Activated CD4-positive, alpha-beta memory T cell treated with anti-CD3 and anti-CD28 coated beads, Interleukin-2, amount 10 ng/mL, durations not matched to agents 7 days and 5 days (primary cell): ENCODE data around the gene F7. TPM values are rescaled to one million over a fixed set of nuclear protein-coding genes. Genes with fewer than 3 reads are reported as not detected.
"Not testable (repeated sequence)": the region's sequence is repeated elsewhere in the genome, so short reads cannot be mapped to it uniquely, and the experiment has no call there.

Source experiments
- CTCF ChIA-PET: fragments of 350-600 bp; sonication (Branson Sonifier 250); formaldehyde crosslinking; loops from one replicate; lab custom pipeline; 2021; ENCODE audit warnings: antibody characterized with exemption, inconsistent platforms; lab: Charles Lee
- POLR2A ChIA-PET: fragments of 350-600 bp; sonication (Branson Sonifier 250); formaldehyde crosslinking; loops from one replicate; lab custom pipeline; 2021; ENCODE audit warnings: antibody characterized with exemption; lab: Charles Lee
- DNase-seq: peaks from one replicate; pipeline ENCODE4 v3.0.0-alpha.2; 2020
- H3K27ac Mint-ChIP-seq: one replicate; pipeline ENCODE4 v1.8.0; 2021; ENCODE audit warnings: mild to moderate bottlenecking, mixed read lengths
- H3K27me3 Mint-ChIP-seq: one replicate; pipeline ENCODE4 v1.8.0; 2021; ENCODE audit warnings: mixed read lengths
- H3K36me3 Mint-ChIP-seq: one replicate; pipeline ENCODE4 v1.8.0; 2021; ENCODE audit warnings: low read depth, mixed read lengths
- H3K4me1 Mint-ChIP-seq: one replicate; pipeline ENCODE4 v1.8.0; 2021; ENCODE audit warnings: mixed read lengths
- H3K4me3 Mint-ChIP-seq: one replicate; pipeline ENCODE4 v1.8.0; 2021; ENCODE audit warnings: mild to moderate bottlenecking, mixed read lengths
- H3K9me3 Mint-ChIP-seq: one replicate; pipeline ENCODE4 v1.8.0; 2021; ENCODE audit warnings: mixed read lengths
- total RNA-seq, 2 experiments: library from RNA; stranded (reverse); gene quantifications; one replicate each; pipeline ENCODE4 v1.2.3, GENCODE V29; 2021

The F7 gene
- total RNA-seq, 2 experiments from 2014 or later = not detected

DNA sequence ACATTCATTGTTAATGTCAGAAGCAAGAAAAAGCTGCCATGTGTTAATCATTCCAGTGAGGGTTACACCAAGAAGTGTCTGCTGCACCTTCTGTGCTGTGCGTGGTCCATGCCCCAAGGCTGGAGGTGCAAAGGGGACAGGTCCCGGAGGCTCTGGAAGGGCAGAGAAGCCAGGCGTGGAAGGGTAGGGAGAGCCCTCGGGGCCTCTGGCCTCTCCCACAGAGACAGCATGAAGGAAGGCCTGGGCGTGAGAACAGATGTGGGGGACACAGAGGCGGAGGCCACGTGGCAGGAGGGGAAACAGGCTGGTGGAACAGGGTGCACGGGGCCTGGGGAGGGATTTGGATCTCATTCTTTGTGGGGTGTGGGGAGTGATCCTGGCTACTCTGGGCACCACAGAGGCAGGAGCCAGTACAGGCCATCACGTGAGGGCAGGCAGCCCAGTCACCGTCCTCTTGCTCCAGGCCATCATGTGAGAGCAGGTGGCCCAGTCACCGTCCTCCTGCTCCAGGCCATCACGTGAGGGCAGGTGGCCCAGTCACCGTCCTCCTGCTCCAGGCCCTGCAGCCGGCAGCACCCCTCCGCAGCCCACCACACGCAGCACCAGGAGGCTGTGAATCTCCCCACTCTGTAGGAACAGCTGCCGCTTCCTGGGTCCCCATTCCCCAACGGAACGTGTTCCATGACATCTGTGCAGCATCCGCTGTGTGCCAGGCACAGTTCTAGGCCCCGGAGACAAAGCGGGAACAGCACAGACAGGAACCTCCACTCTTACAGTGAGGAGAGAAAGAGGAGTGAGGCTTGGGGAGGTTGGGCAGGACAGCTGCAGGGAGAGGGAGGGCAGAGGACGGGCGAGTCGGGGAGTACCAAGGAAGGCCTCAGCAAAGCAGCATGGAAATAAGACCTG is 10.2 kb upstream of the F7 start:
- H3K4me1 Mint-ChIP-seq = no peaks in the 10 kb centered on the region
- no peak overlapping the region for H3K27ac Mint-ChIP-seq
- H3K4me3 Mint-ChIP-seq = no peak overlapping the region
- ChIA-PET CTCF (no interaction called here), POLR2A (no interaction called here)
- H3K9me3 Mint-ChIP-seq = no peaks in the 10 kb centered on the region
- no peaks in the 10 kb centered on the region for H3K36me3 Mint-ChIP-seq
- DNase-seq = no peak
- no peaks in the 10 kb centered on the region for H3K27me3 Mint-ChIP-seq

DNA sequence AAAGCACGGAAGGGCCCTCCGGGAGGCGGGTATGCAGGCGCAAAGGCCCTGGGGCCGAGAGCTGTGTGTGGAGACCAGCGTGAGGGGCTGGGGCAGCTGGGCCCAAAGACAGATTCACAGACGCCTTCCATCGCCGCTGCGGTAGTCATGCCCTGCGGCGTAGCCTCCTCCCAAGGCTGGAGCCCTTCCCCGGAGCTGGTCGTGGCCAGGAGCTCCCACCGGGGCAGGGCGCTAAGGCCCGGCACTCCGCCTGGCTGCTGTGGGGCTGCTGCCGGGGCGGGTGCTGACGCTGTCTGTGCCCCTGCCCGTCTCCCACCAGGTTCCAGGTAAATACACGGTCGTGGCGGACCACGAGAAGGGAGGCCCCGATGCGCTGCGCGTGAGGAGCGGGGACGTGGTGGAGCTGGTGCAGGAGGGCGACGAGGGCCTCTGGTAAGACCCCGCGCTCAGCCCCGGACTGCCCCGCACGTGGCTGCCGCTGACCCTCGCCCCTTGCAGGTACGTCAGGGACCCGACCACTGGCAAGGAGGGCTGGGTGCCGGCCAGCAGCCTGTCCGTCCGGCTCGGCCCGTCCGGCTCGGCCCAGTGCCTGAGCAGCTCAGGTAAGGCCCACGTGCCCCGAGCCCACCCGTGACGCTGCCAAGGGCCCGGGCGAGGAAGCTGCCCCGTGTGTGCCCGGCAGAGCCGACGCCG is 9.4 kb upstream of the F7 start:
- H3K27ac Mint-ChIP-seq = no peak overlapping the region
- H3K4me1 Mint-ChIP-seq = no peaks in the 10 kb centered on the region
- no peak for DNase-seq
- H3K4me3 Mint-ChIP-seq = no peak overlapping the region
- no peaks in the 10 kb centered on the region for H3K27me3 Mint-ChIP-seq
- ChIA-PET CTCF (no interaction called here), POLR2A (no interaction called here)
- H3K36me3 Mint-ChIP-seq = no peaks in the 10 kb centered on the region
- H3K9me3 Mint-ChIP-seq = no peaks in the 10 kb centered on the region

DNA sequence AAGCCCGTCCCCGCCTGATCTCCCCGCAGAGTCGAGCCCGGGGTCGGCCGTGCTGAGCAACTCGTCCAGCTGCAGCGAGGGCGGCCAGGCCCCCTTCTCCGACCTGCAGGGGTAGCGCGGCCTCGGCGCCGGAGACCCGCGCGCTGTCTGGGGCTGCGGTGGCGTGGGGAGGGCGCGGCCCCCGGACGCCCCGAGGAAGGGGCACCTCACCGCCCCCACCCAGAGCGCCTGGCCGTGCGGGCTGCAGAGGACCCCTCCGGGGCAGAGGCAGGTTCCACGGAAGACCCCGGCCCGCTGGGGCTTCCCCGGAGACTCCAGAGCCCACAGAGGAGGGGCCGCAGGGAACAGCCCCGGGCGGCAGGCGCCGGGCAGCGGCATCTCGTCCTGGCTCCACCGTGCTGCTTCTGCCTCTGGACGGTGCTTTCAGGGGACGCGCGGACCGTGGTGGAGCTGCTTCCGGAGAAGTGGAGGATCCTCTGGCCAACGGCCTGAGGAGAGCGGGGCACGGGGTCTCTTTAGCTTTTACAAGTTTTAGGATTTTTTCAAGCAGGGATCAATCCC is 8.8 kb upstream of the F7 start:
- no peak overlapping the region for H3K27ac Mint-ChIP-seq
- no peaks in the 10 kb centered on the region for H3K4me1 Mint-ChIP-seq
- CTCF ChIA-PET = no interaction called here
- H3K4me3 Mint-ChIP-seq = no peak overlapping the region
- no peak for DNase-seq
- H3K36me3 Mint-ChIP-seq = no peaks in the 10 kb centered on the region
- no peaks in the 10 kb centered on the region for H3K27me3 Mint-ChIP-seq
- POLR2A ChIA-PET = no interaction called here
- H3K9me3 Mint-ChIP-seq = no peaks in the 10 kb centered on the region

DNA sequence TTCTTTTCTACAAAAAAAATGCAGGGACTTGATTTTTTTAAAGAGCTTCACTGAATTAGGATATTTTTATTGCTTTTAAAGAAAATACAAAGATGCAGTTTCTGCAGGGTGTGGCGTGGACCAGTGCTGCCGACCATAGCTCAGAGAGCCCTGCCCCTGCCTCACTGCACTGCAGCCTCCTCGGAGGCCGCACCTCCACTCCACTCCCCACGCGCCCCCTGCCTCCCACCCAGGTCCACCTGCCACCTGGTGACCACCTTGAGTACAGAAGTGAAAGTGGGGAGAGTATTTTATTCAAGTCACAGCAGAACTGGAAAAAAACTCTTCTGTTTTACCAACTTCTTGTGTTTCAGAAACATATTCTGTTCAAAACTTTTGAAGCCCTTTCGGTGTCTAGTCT is 7.9 kb upstream of the F7 start:
- H3K9me3 Mint-ChIP-seq = no peaks in the 10 kb centered on the region
- POLR2A ChIA-PET = no interaction called here
- no peak for DNase-seq
- no peak overlapping the region for H3K4me3 Mint-ChIP-seq
- CTCF ChIA-PET = no interaction called here
- H3K27me3 Mint-ChIP-seq = no peaks in the 10 kb centered on the region
- no peak overlapping the region for H3K27ac Mint-ChIP-seq
- H3K4me1 Mint-ChIP-seq = no peaks in the 10 kb centered on the region
- no peaks in the 10 kb centered on the region for H3K36me3 Mint-ChIP-seq

DNA sequence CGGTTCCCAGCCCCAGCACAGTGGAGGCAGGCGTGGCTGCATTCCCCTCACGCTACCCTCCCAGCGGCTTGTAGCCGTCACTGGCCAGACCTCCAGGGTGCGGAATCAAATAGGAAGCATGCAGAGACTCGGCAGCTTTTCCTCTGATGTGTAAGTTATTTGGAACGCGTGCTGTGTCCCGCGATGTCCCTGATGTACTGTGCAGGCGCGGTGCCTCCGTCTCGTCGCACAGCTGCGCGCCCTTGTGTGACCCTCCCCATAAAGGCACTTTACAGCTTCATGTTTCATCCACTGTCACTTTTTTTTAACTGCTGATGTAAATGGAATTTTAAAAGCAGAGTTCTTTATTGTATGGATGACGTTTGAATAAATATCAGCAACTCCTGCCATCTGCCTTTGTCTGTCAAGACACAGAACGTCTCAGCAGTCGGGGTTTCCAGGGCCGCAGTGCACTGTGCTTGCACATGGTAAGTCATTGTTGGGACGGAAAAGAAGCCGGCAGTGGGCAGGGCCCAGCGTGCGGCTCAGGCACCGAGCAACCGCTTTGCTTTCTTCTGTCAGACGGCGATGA is 7.3 kb upstream of the F7 start:
- Mint-ChIP-seq H3K4me3 (no peak overlapping the region), H3K4me1 (no peaks in the 10 kb centered on the region), H3K36me3 (no peaks in the 10 kb centered on the region), H3K9me3 (no peaks in the 10 kb centered on the region), H3K27me3 (no peaks in the 10 kb centered on the region), H3K27ac (no peak overlapping the region)
- POLR2A ChIA-PET = no interaction called here
- CTCF ChIA-PET = no interaction called here
- no peak for DNase-seq

DNA sequence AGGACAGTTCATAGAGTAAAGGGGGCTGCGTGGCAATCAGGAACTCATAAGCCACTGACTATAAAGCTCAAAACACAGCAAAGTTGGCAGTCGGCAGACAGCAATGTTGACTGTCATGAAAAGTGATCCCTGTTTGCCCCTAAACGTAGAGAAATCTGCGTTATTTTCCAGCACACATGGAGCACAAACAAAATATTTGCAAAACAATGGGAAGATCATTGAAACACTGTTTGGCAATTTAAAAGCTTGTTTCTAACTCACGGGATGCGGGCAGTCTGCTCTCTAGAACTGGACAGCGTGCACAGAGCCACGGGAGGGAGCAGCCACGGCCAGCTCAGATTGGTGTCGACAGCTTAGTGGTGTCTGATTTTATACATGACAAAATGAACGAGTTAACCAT is 6.4 kb upstream of the F7 start:
- CTCF ChIA-PET = no interaction called here

DNA sequence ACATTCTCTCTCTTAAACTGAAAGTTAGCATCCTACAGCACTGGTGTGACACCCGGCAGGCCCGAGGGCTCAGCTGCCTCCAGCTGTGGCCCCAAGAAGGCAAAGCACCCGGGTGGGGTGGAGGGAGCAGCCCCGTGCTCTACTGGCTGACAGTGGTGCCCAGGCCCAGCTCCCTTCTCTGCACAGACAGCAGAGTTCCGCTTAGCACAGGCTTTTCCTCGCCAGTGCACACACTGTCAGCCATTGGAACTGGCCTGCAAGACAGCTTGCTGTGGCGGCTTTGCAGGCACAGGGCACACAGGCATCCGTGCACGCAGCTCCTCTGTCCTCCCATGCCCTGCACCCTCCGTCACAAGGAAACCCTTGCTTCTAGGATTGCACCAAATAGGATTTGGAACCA is 3.3 kb upstream of the F7 start:
- H3K27ac Mint-ChIP-seq, H3K4me3 Mint-ChIP-seq, DNase-seq, H3K9me3 Mint-ChIP-seq, H3K4me1 Mint-ChIP-seq, H3K36me3 Mint-ChIP-seq, CTCF ChIA-PET, H3K27me3 Mint-ChIP-seq: not testable (repeated sequence)
- POLR2A ChIA-PET = interaction anchor here (0.7 kb wide), 1 partner anchor 106 kb away, joined by 3 read pairs; the partner anchor contains the start of gene PCID2

More for the DNA sequence above, 6.4 kb upstream of the F7 start:
- Mint-ChIP-seq H3K36me3 (no peaks in the 10 kb centered on the region), H3K27me3 (no peaks in the 10 kb centered on the region), H3K4me3 (no peak overlapping the region), H3K27ac (no peak overlapping the region), H3K9me3 (no peaks in the 10 kb centered on the region), H3K4me1 (no peaks in the 10 kb centered on the region)
- no peak for DNase-seq
- POLR2A ChIA-PET = no interaction called here

DNA sequence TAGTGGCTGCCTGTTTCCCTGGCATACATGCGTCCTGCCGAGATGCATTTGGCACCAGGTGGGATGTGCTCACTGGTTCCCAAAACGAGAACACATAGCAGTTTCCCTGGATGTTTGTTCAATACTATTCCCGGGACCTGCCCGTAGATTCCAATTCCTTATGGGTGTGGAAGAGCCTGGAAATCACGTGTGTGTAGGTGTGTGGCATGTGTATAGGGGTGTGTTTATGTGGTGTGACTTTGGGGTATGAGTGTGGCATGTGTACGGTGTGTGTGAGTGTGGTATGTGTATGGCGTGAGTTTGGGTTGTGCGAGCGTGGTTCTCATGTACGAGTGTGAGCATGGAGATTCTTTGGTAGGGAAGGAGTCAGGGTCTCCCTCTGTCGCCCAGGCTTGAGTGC is 2.9 kb upstream of the F7 start:
- H3K4me1 Mint-ChIP-seq = no peaks in the 10 kb centered on the region
- H3K9me3 Mint-ChIP-seq = no peaks in the 10 kb centered on the region
- no peak for DNase-seq
- POLR2A ChIA-PET = interaction anchor here (0.7 kb wide), 1 partner anchor 106 kb away, joined by 3 read pairs; the partner anchor contains the start of gene PCID2
- H3K27me3 Mint-ChIP-seq = no peaks in the 10 kb centered on the region
- H3K4me3 Mint-ChIP-seq = no peak overlapping the region
- H3K36me3 Mint-ChIP-seq = no peaks in the 10 kb centered on the region
- CTCF ChIA-PET = no interaction called here
- no peak overlapping the region for H3K27ac Mint-ChIP-seq

DNA sequence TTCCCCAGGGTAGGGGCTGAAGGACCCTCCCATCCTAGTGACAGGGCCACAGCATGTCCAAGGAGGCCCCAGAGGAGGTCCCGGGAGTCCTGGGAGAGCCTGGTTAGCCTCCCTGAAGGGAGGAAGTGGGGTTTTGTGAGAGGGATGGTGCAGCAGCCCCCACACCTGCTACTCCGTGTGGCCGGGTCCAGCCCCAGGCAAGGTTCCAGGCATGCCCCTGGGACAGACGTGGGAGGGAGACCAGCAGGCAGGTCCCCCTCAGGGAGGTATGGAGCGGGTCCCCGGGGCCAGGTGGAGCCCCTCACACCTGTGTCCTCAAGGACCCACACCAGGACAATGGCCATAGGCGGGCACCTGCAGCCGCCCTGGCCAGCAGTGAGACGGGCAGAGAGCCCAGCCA is 1.9 kb upstream of the F7 start:
- Mint-ChIP-seq H3K9me3 (no peaks in the 10 kb centered on the region), H3K4me1 (no peaks in the 10 kb centered on the region), H3K27me3 (no peaks in the 10 kb centered on the region), H3K27ac (no peak overlapping the region), H3K4me3 (no peak overlapping the region), H3K36me3 (no peaks in the 10 kb centered on the region)
- CTCF ChIA-PET = no interaction called here
- POLR2A ChIA-PET = no interaction called here
- DNase-seq = no peak

DNA sequence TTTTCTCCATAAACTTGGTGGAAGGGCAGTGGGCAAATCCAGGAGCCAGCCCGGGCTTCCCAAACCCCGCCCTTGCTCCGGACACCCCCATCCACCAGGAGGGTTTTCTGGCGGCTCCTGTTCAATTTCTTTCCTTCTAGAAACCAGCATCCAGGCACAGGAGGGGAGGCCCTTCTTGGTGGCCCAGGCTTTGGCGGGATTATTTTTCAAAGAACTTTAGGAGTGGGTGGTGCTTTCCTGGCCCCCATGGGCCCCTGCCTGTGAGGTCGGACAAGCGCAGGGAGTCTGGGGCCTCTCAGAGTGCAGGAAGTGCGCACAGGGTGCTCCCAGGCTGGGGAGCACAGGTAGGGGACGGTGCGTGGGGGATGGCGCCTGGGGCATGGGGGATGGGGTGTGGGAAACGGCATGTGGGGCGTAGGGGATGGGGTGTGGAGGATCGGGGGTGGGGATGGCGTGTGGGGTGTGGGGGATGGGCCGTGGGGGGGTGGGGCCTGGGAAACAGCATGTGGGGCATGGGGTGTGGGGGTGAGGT is 396 bp downstream of the F7 start:
- Mint-ChIP-seq H3K4me3 (no peak overlapping the region), H3K27ac (no peak overlapping the region), H3K4me1 (no peaks in the 10 kb centered on the region), H3K9me3 (no peaks in the 10 kb centered on the region), H3K27me3 (peaks cover 5% of the 10 kb centered on the region), H3K36me3 (no peaks in the 10 kb centered on the region)
- DNase-seq = no peak
- CTCF ChIA-PET = no interaction called here
- POLR2A ChIA-PET = no interaction called here

DNA sequence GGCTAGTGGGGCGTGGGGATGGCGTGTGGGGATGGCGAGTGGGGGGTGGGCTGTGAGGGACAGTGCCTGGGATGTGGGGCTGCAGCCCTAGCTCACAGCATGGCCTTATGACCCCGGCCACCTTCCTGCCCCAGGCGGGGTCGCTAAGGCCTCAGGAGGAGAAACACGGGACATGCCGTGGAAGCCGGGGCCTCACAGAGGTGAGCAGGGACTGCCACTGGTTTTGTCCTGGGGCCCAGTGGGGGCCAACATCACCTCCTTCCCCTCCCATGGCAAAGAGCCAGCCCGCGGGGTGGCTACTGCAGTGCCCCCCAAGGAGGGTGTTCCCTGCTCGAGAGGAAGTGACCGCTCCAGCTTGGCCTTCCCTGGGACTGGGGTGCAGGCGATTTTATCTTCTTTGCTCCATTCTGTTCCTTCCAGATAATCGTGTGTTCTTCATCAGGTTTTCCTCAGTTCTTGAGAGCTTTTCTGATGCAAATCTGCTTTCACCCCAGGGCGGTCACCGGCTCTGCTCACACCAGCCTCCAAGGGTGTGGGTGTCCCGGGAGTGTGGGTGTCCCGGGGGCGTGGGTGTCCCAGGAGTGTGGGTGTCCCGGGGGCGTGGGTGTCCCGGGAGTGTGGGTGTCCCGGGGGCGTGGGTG is 1.2 kb downstream of the F7 start:
- Mint-ChIP-seq H3K27ac (no peak overlapping the region), H3K4me3 (no peak overlapping the region)
- no peak for DNase-seq

DNA sequence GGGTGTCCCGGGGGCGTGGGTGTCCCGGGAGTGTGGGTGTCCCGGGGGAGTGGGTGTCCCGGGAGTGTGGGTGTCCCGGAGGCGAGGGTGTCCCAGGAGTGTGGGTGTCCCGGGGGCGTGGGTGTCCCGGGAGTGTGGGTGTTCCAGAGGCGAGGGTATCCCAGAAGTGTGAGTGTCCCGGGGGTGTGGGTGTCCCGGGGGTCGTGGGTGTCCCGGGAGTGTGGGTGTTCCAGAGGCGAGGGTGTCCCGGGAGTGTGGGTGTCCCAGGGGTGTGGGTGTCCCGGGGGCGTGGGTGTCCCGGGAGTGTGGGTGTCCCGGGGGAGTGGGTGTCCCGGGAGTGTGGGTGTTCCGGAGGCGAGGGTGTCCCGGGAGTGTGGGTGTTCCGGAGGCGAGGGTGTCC is 2.9 kb downstream of the F7 start:
- POLR2A ChIA-PET, H3K4me3 Mint-ChIP-seq, H3K27me3 Mint-ChIP-seq, H3K36me3 Mint-ChIP-seq, H3K27ac Mint-ChIP-seq, DNase-seq, H3K9me3 Mint-ChIP-seq, H3K4me1 Mint-ChIP-seq, CTCF ChIA-PET: not testable (repeated sequence)

More for the DNA sequence above, 1.2 kb downstream of the F7 start:
- no peaks in the 10 kb centered on the region for H3K9me3 Mint-ChIP-seq
- no peaks in the 10 kb centered on the region for H3K36me3 Mint-ChIP-seq
- H3K27me3 Mint-ChIP-seq = peaks cover 6% of the 10 kb centered on the region
- POLR2A ChIA-PET = no interaction called here
- CTCF ChIA-PET = no interaction called here
- no peaks in the 10 kb centered on the region for H3K4me1 Mint-ChIP-seq
